ENCODE data around the gene MEIOSIN. TPM values are rescaled to one million over a fixed set of nuclear protein-coding genes. Genes with fewer than 3 reads are reported as not detected.

MEIOSIN gene
- total and polyA plus RNA-seq, 4 donors = not detected

- no peak overlapping the region for H3K4me3 ChIP-seq (ENCODE audit: low read depth in 1 of 3, low read length in 3 of 3)
- no peaks in the 10 kb centered on the region for H3K27me3 ChIP-seq (ENCODE audit: control insufficient read depth in 4 of 4, insufficient read depth in 4 of 4, low read length in 3 of 4)
- H3K9me3 ChIP-seq (ENCODE audit: control insufficient read depth in 4 of 4, low read length in 3 of 4) = no peaks in the 10 kb centered on the region
- 90% methylated on average over 9 of the region's 9 CpGs for WGBS
- DNase-seq (ENCODE audit: low spot score) = no peak
- no peak overlapping the region for H3K27ac ChIP-seq (ENCODE audit: low read depth in 1 of 2, low read length in 2 of 2)
- TF ChIP-seq REST (IDR thresholded peaks at IDR 0.05) (no peak), GABPA (IDR thresholded peaks at IDR 0.05 in 1 of 2, conservative IDR thresholded peaks at IDR 0.05 in 1 of 2) (no peak)
- no peak overlapping the region for H3K9ac ChIP-seq (ENCODE audit: low read depth in 1 of 2, low read length in 2 of 2)
- no peaks in the 10 kb centered on the region for H3K36me3 ChIP-seq (ENCODE audit: control insufficient read depth in 4 of 4, insufficient read depth in 3 of 4, low read depth in 1 of 4, low read length in 3 of 4)
- H3K4me1 ChIP-seq (ENCODE audit: control insufficient read depth in 4 of 4, insufficient read depth in 4 of 4, low read length in 3 of 4) = no peaks in the 10 kb centered on the region
Observed at GRCh38 chr19:45758921-45759320, 25.7 kb downstream of the MEIOSIN start.

- no peaks in the 10 kb centered on the region for H3K9me3 ChIP-seq (ENCODE audit: control insufficient read depth in 4 of 4, low read length in 3 of 4)
- WGBS = 88% methylated on average over 17 of the region's 17 CpGs
- no peak for DNase-seq (ENCODE audit: low spot score)
- H3K27me3 ChIP-seq (ENCODE audit: control insufficient read depth in 4 of 4, insufficient read depth in 4 of 4, low read length in 3 of 4) = no peaks in the 10 kb centered on the region
- TF ChIP-seq YY1 (IDR thresholded peaks at IDR 0.05) = no peak
- no peak for TF ChIP-seq MAX (IDR thresholded peaks at IDR 0.05)
- no peak overlapping the region for H3K9ac ChIP-seq (ENCODE audit: low read depth in 1 of 2, low read length in 2 of 2)
- H3K36me3 ChIP-seq (ENCODE audit: control insufficient read depth in 4 of 4, insufficient read depth in 3 of 4, low read depth in 1 of 4, low read length in 3 of 4) = peaks cover 0 to 2% (median 0%) of the 10 kb centered on the region in 4 donors
- no peak overlapping the region for H3K27ac ChIP-seq (ENCODE audit: low read depth in 1 of 2, low read length in 2 of 2)
- no peak overlapping the region for H3K4me3 ChIP-seq (ENCODE audit: low read depth in 1 of 3, low read length in 3 of 3)
- H3K4me1 ChIP-seq (ENCODE audit: control insufficient read depth in 4 of 4, insufficient read depth in 4 of 4, low read length in 3 of 4) = peaks cover under 1 to 12% (median 2%) of the 10 kb centered on the region in 4 donors
Observed at GRCh38 chr19:45761714-45762113, 28.5 kb downstream of the MEIOSIN start.

GRCh38 chr19:45762870-45763631 lies 29.8 kb downstream of the MEIOSIN start:
- Histone ChIP-seq H3K4me1 (ENCODE audit: control insufficient read depth in 4 of 4, insufficient read depth in 4 of 4, low read length in 3 of 4) (peaks cover 3 to 24% (median 6%) of the 10 kb centered on the region in 4 donors), H3K9ac (ENCODE audit: low read depth in 1 of 2, low read length in 2 of 2) (no peak overlapping the region), H3K9me3 (ENCODE audit: control insufficient read depth in 4 of 4, low read length in 3 of 4) (no peaks in the 10 kb centered on the region), H3K4me3 (ENCODE audit: low read depth in 1 of 3, low read length in 3 of 3) (no peak overlapping the region), H3K36me3 (ENCODE audit: control insufficient read depth in 4 of 4, insufficient read depth in 3 of 4, low read depth in 1 of 4, low read length in 3 of 4) (peaks cover 0 to 2% (median 0%) of the 10 kb centered on the region in 4 donors), H3K27me3 (ENCODE audit: control insufficient read depth in 4 of 4, insufficient read depth in 4 of 4, low read length in 3 of 4) (no peaks in the 10 kb centered on the region), H3K27ac (ENCODE audit: low read depth in 1 of 2, low read length in 2 of 2) (no peak overlapping the region)
- no peak for DNase-seq (ENCODE audit: low spot score)
- 92% methylated on average over 15 of the region's 15 CpGs for WGBS
- TF ChIP-seq ZBTB33 (IDR thresholded peaks at IDR 0.05) (no peak), FOXA2 (IDR thresholded peaks at IDR 0.05) (no peak), NR2F2 (IDR thresholded peaks at IDR 0.05) (no peak), REST (IDR thresholded peaks at IDR 0.05) (no peak), TAF1 (conservative IDR thresholded peaks at IDR 0.05) (no peak), ATF3 (IDR thresholded peaks at IDR 0.05) (no peak), RAD21 (IDR thresholded peaks at IDR 0.05) (no peak), EGR1 (IDR thresholded peaks at IDR 0.05; ENCODE audit: low read depth in 2 of 2) (no peak)
